Measurements from ENCODE around the gene DACH1.

GRCh38 chr13:71830323-71830722 lies 36.7 kb downstream of the DACH1 start:
- TF ChIP-seq CTCF (IDR thresholded peaks at IDR 0.05) (no peak), POLR2AphosphoS5 (IDR thresholded peaks at IDR 0.05) (no peak), POLR2A (IDR thresholded peaks at IDR 0.05) (no peak)
